HEK293T (cell line): Measurements from ENCODE around the gene PRCD.

Experiments used
- ELF4 ChIP-seq: fragments of 450-650 bp; IDR thresholded peaks from 2 replicates; pipeline ENCODE4 v1.6.1; 2017; ENCODE audit warnings: antibody characterized with exemption
- FOXA1 ChIP-seq: fragments of 450-650 bp; IDR thresholded peaks from 2 replicates; pipeline ENCODE4 v1.6.1; 2016; ENCODE audit warnings: mild to moderate bottlenecking

- TF ChIP-seq FOXA1 (no peak), ELF4 (no peak)
These were observed 10.4 kb upstream of the PRCD start for GRCh38 chr17:76529224-76530094.
